ENCODE data around the gene GRIN2C.
"Not testable (repeated sequence)": the region's sequence is repeated elsewhere in the genome, so short reads cannot be mapped to it uniquely, and the experiment has no call there.

The GRIN2C gene

GRCh38 chr17:74859459-74860228 lies at the start of gene GRIN2C:
GRIN2C (minus strand) TSS chr17:74859885; CDS start chr17:74855092, 4,793 bp downstream.
- DNase-seq: peak in 1 of 2 donors; percentile 36

GRCh38 chr17:74909097-74909496 lies 49.4 kb upstream of the GRIN2C start:
- DNase-seq: not testable (repeated sequence)

DNA sequence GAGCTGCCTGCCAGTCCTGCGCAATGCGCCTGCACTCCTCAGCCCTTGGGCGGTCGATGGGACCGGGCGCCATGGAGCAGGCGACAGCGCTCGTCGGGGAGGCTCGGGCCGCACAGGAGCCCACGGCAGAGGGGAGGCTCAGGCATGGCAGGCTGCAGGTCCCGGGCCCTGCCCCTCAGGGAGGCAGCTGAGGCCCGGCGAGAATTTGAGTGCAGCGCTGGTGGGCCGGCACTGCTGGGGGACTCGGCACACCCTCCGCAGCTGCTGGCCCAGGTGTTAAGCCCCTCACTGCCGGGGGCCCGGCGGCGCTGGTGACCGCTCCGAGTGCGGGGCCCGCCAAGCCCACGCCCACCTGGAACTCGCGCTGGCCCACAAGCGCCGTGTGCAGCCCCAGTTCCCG lies 47.3 kb upstream of the GRIN2C start:
- DNase-seq: no peak

DNA sequence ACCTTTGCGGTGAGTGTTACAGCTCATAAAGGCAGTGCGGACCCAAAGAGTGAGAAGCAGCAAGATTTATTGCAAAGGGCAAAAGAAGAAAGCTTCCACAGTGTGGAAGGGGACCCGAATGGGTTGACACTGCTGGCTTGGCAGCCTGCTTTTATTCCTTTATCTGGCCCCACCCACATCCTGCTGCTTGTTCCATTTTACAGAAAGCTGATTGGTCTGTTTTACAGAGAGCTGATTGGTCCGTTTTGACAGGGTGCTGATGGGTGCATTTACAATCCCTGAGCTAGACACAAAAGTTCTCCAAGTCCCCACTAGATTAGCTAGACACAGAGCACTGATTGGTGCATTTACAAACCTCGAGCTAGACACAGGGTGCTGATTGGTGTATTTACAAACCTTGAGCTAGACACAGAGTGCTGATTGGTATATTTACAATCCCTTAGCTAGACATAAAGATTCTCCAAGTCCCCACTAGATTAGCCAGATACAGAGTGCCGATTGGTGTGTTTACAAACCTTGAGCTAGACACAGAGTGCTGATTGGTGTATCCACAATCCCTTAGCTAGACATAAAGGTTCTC lies 46.6 kb upstream of the GRIN2C start:
- not testable (repeated sequence) for DNase-seq

DNA sequence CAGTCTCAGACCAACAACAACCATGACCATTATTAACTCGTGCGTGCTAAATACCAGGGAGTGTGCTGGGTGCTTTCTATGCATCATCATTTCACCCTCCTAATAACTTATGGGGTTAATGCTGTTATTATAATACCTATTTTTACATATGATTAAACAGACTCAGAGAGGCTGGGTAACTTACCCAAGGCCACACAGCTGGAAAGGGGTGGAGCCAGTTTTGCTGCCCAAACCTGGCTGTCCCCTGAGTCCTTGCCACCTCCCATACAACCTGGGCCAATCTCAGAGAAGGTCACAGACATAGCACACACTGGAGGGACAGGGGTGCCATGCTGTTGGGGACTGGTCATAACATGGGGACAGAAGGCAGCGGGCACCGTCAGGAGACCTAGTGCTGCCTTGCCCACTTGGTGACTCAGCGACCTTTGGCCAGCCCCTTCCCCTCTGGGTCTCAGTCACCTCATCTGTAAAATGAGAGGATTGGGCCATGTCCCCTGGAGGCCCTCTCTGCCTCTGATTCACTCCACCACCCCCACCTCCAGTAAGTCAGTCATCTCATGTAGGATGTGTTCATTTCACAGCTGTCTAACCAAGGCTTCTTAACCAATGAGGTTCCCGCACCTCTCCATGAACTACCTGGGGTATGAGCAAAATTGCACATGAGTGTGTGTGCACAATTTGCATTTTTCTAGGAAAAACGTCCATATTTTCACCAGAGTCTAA lies 45.2 kb upstream of the GRIN2C start:
- no peak for DNase-seq

- DNase-seq: no peak
Observed at GRCh38 chr17:74903671-74904070, 44.0 kb upstream of the GRIN2C start.

DNA sequence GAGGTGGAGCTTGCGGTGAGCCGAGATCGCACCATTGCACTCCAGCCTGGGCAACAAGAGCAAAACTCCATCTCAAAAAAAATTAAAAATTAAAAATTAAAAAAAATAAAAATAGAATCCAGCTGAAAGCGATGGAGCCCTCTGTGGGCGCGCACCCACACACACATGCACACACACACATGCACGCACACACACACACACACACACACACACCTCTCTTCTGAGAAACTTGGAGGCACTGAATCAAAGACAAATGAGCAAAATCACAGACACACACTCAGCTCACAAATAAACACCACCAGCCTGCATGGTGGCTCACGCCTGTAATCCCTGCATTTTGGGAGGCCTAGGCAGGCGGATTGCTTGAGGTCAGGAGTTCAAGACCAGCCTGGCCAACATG lies 43.3 kb upstream of the GRIN2C start:
- no peak for DNase-seq

DNA sequence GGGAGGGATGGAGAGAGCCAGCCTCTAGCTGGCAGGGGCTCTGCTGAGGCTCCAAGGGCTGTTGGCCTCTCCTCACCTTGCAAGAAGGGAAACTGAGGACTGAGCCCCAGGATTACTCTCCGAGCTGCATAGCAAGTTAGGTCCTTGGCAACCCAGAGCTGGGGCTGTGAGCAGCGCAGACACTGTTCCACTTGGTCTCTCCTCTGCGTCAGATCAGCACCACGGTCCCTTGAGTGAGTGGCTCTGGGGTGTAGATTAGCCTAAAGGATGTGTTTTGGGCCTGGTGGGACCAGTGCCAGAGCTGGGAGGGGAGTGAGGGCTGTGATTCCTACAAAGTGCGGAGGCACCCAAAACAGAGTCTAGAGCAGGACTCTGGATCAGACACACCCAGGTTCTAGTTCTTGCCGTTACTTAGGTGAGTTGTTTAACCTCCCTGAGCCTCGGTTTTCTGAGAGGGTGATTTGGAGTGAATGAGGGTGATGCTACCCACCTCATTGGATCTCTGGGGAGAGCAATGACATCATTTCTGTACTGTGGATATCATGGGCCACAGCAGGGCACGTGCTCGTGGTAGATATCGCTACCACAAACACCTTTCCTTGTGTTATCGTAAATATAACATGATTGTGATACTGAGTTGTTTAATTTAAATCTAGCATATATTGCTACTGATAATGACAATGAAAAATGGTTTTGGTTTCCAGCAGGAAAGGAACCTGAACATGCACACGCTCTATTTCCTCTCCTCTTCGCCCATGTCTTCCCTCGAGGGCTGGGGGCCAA lies 41.9 kb upstream of the GRIN2C start:
- DNase-seq: no peak

GRCh38 chr17:74900208-74900607 lies 40.5 kb upstream of the GRIN2C start:
- DNase-seq: no peak

- no peak for DNase-seq
Observed at GRCh38 chr17:74898376-74898946, 38.8 kb upstream of the GRIN2C start.

DNA sequence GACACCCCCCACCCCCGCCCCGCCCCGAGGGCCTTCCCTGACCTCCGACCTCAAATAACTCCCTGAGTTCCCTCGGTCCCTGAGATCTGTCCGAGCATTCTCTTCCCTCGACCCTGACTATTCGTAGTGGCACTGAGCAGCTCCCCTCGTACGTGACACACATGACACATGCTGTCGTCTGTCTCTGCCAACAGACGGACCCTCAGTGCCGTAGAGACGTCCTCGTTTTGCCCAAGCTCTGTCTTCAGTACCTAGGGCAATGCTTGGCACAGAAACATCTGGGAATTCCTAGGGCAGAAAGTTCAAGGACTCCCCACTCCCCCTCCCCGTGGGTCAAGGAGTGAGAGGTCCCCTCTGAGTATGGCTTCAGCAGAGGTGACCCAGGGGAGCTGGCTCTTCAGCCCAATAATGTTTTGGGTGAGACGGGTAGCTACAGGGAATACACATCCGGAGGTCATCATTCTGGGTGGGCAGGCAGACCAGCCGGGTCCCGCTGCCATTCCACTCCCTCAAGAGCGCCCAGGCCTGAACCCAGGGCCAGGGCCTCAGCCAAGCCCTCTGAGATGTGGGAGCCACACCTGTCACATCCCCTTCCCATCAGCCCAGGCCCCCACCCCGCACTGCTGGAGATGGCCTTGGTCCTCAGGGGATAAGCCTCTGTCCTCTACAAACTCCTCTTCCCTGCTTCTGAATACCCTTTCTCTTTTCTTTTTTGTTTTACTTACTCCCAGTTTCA lies 34.4 kb upstream of the GRIN2C start:
- DNase-seq: no peak

GRCh38 chr17:74892974-74893911 lies 33.6 kb upstream of the GRIN2C start, which contains the start of gene FADS6:
FADS6 (minus strand) TSS chr17:74893633; CDS start chr17:74893595, 38 bp downstream.
- DNase-seq: no peak

- no peak for DNase-seq
Observed at GRCh38 chr17:74892013-74892841, 32.5 kb upstream of the GRIN2C start.

DNA sequence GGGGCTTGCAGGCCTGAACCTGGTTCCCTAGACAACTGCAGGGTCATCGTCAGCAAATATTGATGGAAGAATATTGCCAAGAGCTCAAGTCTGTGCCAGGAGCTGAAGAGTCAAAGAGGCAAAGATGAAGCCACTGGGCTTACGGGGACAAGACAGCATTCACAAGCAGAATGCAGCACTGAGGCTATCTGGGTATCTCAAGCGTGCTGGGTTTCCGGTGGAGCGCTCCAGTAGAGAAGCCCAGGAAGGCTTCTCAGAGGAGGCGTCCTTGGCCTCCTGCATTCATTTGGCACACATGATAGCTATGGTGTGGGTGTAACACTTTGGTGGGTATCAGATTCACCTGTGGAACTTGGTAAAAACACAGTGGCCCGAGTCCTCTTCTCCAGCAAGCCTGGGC lies 30.9 kb upstream of the GRIN2C start:
- DNase-seq: no peak

DNA sequence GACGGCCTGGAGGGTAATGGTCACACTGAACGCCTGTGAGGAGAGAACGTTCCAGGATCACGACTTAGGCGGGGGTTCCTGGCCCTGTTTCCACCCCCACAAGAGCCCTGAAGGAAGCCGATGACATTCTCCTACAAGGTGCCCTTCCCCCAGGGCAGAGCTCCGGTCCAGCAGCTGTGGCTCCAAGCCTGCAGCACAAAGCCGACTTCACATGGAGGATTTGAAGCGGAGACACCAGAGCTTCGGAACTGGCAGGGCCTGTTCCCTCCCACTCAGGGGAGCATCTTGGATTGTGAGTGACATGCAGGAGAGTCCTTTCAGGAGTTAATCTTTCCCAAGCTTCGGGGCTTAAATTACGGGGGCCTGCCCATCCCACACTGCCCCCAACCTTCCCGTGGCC lies 28.8 kb upstream of the GRIN2C start:
- no peak for DNase-seq

GRCh38 chr17:74883241-74883745 lies 23.6 kb upstream of the GRIN2C start:
- no peak for DNase-seq

- no peak for DNase-seq
Observed at GRCh38 chr17:74882517-74883240, 23.0 kb upstream of the GRIN2C start.

DNA sequence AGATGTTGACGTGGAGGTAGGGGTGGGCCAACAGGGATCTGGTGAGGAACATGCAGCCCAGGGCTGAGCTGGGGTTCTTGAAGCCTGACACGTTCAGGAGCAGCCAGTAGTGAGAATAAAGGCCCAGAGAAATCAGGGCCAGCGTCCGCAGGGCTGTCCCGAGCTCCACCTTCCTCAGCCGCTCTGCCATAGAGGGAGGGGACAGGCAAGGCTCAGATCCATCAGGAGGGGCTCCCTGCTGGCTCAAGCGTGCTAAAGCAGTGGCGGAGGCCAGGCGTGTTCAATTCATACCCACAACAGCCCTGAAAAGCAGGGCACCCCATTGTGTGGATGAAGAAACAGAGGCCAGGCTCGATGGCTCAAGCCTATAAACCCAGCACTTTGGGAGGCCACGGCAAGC lies 21.4 kb upstream of the GRIN2C start:
- no peak for DNase-seq

- DNase-seq: no peak
Observed at GRCh38 chr17:74879308-74879707, 19.6 kb upstream of the GRIN2C start.
